ENCODE results near the gene COQ5. TPM values are rescaled to one million over a fixed set of nuclear protein-coding genes. Genes with fewer than 3 reads are reported as not detected.

The COQ5 gene
- total RNA-seq, 2 donors from 2014 or later, result 21.9 to 34.3 TPM

GRCh38 chr12:120462099-120462640 is 66.8 kb downstream of the COQ5 start:
- Histone ChIP-seq H3K9me3 (no peaks in the 10 kb centered on the region), H3K36me3 (peaks cover 87% of the 10 kb centered on the region), H3K27ac (no peak overlapping the region), H3K4me1 (peaks cover 0 to 12% of the 10 kb centered on the region in 2 donors), H3K27me3 (no peaks in the 10 kb centered on the region), H3K4me3 (no peak overlapping the region)
- no peak for TF ChIP-seq CTCF (IDR thresholded peaks at IDR 0.05)
- DNase-seq (ENCODE audit: low spot score), result no peak

- H3K27ac ChIP-seq, result no peak overlapping the region
- H3K27me3 ChIP-seq, result no peaks in the 10 kb centered on the region
- no peak for DNase-seq (ENCODE audit: low spot score)
- H3K36me3 ChIP-seq, result peaks cover 91% of the 10 kb centered on the region
- no peak for TF ChIP-seq CTCF (IDR thresholded peaks at IDR 0.05)
- H3K4me3 ChIP-seq, result no peak overlapping the region
- H3K4me1 ChIP-seq, result no peaks in the 10 kb centered on the region
- H3K9me3 ChIP-seq, result no peaks in the 10 kb centered on the region
Observed at GRCh38 chr12:120460157-120460556, 68.8 kb downstream of the COQ5 start.

GRCh38 chr12:120457133-120457532 is 71.8 kb downstream of the COQ5 start:
- Histone ChIP-seq H3K27ac (no peak overlapping the region), H3K9me3 (no peaks in the 10 kb centered on the region), H3K36me3 (peaks cover 61% of the 10 kb centered on the region), H3K4me1 (no peaks in the 10 kb centered on the region), H3K4me3 (no peak overlapping the region), H3K27me3 (no peaks in the 10 kb centered on the region)
- no peak for TF ChIP-seq CTCF (IDR thresholded peaks at IDR 0.05)
- DNase-seq (ENCODE audit: low spot score), result no peak

- no peak for DNase-seq (ENCODE audit: low spot score)
Observed at GRCh38 chr12:120455302-120455701, 73.7 kb downstream of the COQ5 start.

GRCh38 chr12:120453977-120454376 is 75.0 kb downstream of the COQ5 start:
- DNase-seq (ENCODE audit: low spot score), result no peak
- H3K36me3 ChIP-seq, result peaks cover 31% of the 10 kb centered on the region
- peak in 1 of 2 donors; percentile 60 for TF ChIP-seq CTCF (IDR thresholded peaks at IDR 0.05)
- H3K27ac ChIP-seq, result no peak overlapping the region
- H3K4me3 ChIP-seq, result no peak overlapping the region
- H3K9me3 ChIP-seq, result no peaks in the 10 kb centered on the region
- no peaks in the 10 kb centered on the region for H3K27me3 ChIP-seq
- no peaks in the 10 kb centered on the region for H3K4me1 ChIP-seq

More at GRCh38 chr12:120455302-120455701, 73.7 kb downstream of the COQ5 start:
- TF ChIP-seq CTCF (IDR thresholded peaks at IDR 0.05), result no peak
- Histone ChIP-seq H3K4me3 (no peak overlapping the region), H3K27ac (no peak overlapping the region), H3K27me3 (no peaks in the 10 kb centered on the region), H3K9me3 (no peaks in the 10 kb centered on the region), H3K36me3 (peaks cover 44% of the 10 kb centered on the region), H3K4me1 (no peaks in the 10 kb centered on the region)

Other genes starting within 250 kb of the COQ5 start
- gene RNU4-2, start 237.3 kb downstream of the COQ5 start, total RNA-seq, result not detected
- not detected for gene RNU4-1, start 235.9 kb downstream of the COQ5 start, total RNA-seq
- 1 to 10 TPM; 3.1 to 5.6 TPM for gene SIRT4, start 226.8 kb downstream of the COQ5 start, total RNA-seq
- gene PLA2G1B, start 201.4 kb downstream of the COQ5 start, total RNA-seq, result not detected
- gene MSI1, start 160.0 kb downstream of the COQ5 start, total RNA-seq, result 1 to 10 TPM in 1 of 2 donors, under 1 TPM in 1; 0.93 to 2.9 TPM
- 100 to 1,000 TPM; 190 to 291 TPM for gene COX6A1, start 91.0 kb downstream of the COQ5 start, total RNA-seq
- 1 to 10 TPM; 8.9 to 9.2 TPM for gene TRIAP1, start 82.8 kb downstream of the COQ5 start, total RNA-seq
- gene GATC, start 82.7 kb downstream of the COQ5 start, total RNA-seq, result 10 to 100 TPM; 11.6 to 13.6 TPM
- gene SRSF9, start 59.4 kb downstream of the COQ5 start, total RNA-seq, result 10 to 100 TPM; 18.7 to 31.4 TPM
- gene DYNLL1, start 33.0 kb downstream of the COQ5 start, total RNA-seq, result 100 to 1,000 TPM; 168 to 178 TPM
- gene RNF10, start 5.2 kb upstream of the COQ5 start, total RNA-seq, result 100 to 1,000 TPM; 166 to 168 TPM
- gene POP5, start 52.2 kb upstream of the COQ5 start, total RNA-seq, result 10 to 100 TPM; 21.8 to 33.9 TPM
- gene CABP1, start 111.5 kb upstream of the COQ5 start, total RNA-seq, result 1 to 10 TPM in 1 of 2 donors, under 1 TPM in 1; 0.71 to 2.0 TPM
- gene MLEC, start 158.0 kb upstream of the COQ5 start, total RNA-seq, result 100 to 1,000 TPM in 1 of 2 donors, 10 to 100 TPM in 1; 89.7 to 179 TPM
- gene UNC119B, start 181.3 kb upstream of the COQ5 start, total RNA-seq, result 10 to 100 TPM in 1 of 2 donors, 1 to 10 TPM in 1; 8.9 to 13.1 TPM
- 10 to 100 TPM; 58.6 to 92.6 TPM for gene ACADS, start 196.7 kb upstream of the COQ5 start, total RNA-seq